NCI-H526 treated with DMSO at 0.1 percent for 48 hours (cell line): ENCODE data around the gene ZNF33B.
A peak's percentile ranks its signal among the peaks of the same experiment; 100 is the strongest.
"Not testable (repeated sequence)": the region's sequence is repeated elsewhere in the genome, so short reads cannot be mapped to it uniquely, and the experiment has no call there.

Experiments used
- DNase-seq: peaks from one replicate; lab custom pipeline; 2025; lab: John Stamatoyannopoulos, UW

Gene ZNF33B

GRCh38 chr10:42615419-42615818 is 23.0 kb downstream of the ZNF33B start:
- no peak for DNase-seq

DNA sequence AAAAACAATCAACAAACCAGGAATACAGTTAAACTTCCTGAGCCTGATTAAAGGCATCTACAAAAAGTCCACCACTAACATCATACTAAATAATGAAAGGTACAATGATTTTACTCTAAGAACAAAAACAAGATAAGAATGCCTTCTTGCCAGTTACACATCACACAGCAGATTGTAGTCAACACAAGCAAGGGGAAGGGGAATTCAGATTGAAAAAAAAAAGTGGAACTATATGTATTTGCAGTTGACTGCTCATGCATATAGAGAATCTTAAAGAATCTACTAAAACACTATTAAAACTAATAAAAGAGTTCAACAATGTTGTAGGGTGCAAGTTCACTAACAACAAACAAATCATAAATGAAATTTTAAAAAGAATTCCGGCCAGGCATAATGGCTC is 28.5 kb downstream of the ZNF33B start:
- DNase-seq = no peak

DNA sequence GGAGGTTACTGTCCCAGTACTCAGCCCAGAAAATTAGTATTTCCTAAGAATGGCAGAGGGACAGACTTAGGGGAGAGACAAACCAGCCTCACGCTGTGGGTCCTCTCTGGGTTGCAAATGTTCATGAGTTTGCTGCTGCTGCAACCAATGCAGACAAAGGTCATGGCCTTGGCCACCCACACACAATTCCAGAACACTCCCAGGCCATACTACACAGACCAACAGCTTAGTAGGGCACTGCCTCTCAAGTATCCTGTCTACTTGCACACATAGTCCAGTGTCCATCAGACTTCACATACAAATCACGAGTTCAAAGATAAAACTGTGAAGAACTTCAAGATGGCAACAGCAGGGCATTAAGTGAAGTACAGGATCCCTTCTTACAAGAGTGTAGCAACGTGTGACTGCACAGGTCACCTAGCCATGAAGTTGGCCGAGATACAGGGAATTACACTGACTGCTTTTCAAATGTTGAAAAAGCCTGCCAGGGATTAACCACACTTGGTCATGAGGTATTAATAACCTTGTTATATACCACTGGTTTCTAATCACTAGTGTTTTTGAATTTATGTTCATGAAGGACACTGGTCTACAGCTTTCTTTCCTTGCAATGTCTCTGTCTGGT is 40.0 kb downstream of the ZNF33B start:
- DNase-seq = no peak

DNA sequence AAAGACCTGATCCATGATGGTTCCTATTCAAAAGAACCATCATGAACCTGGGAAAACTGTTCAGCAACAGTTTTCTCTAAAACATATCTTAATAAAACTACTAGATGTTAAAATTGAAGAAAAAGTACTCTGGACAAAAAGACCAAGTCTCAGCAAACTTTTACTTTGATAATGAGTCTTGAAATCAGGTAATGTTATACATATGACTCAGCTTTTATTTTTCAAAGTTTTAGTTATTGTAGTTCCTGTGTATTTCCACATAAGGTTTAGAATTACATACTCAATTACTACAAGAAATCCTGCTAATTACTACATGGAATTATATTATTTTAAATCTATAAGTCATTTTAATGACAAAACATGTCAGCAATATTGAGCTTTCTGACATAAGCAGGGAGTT is 42.2 kb downstream of the ZNF33B start:
- DNase-seq = no peak

DNA sequence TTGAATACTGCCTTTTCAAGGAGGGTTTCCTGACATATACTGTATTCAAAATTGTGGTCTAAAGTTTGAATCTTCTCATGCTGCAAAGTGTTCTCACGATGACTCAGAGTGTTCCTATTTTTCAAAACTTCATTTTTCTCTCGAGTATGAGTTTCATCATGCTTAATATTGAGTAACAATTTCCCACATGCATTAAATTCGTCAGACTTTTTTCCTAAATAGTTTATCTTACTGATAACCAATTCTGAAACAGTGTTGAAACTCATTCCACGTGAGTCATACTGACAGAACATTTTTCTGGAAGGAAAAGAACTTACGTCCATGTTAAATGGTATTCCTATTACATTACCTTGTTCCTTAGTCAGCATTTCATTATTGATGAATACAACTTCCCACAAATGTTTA is 44.1 kb downstream of the ZNF33B start:
- no peak for DNase-seq

GRCh38 chr10:42593284-42593683 is 45.1 kb downstream of the ZNF33B start:
- DNase-seq = no peak

- no peak for DNase-seq
Measured at GRCh38 chr10:42583828-42584227, 54.5 kb downstream of the ZNF33B start.

DNA sequence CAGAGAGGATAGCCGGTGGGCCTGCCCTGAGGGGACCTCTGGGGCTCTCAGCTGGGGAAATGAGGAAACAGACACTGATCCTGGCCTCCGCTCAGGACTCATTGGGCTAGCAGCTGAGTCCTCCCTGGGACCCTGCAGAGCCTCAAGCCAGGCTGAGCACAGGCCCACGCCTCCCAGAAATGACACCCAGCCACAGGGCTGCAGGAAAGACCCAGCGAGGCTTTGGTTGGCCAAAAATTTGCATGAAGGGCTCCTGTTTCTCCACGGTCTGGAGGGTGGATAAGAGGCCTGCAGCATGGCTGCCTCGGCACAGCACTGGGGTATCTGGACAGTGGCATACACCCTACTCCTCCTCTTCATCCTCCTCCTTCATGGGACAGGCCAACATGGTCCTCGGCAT is 60.4 kb downstream of the ZNF33B start:
- no peak for DNase-seq

DNA sequence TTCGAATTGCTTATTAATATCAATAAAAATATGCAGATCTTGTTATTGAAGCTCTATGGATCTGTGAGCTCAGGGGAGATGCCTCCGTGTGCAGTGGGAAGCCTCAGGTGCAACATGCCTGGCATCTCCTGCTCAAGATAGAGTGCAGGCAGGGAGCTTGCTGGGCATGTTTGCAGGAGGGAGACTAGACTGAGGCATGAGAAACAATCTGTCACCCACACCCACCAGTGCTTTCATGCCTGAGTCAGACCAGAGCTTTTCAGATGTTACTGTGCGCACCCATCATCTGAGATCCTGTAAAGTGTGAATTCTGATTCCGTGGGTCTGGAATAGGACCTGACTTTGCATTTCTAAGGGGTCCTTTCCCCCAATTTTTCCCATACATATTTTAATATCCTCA is 62.0 kb downstream of the ZNF33B start:
- DNase-seq = no peak

DNA sequence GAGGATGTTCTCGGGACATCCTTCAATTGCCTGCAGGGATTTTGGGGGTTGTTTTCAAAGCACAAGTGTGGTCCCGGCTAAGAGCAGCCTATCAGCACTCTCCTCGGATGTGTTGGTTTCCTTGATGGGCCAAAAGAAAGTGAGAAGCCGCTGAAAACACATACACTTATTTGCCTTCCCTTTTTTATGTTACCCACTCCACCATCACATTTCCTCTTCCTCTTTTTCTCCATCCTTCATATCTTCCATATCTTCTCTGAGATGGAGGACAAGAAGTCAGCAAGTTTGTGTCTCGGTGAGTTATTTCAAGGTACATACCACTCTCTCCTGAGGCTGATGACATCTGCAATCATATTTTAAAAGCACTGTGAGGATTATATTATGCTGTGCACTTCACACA is 64.0 kb downstream of the ZNF33B start:
- no peak for DNase-seq

GRCh38 chr10:42556931-42557330 is 81.4 kb downstream of the ZNF33B start:
- no peak for DNase-seq

DNA sequence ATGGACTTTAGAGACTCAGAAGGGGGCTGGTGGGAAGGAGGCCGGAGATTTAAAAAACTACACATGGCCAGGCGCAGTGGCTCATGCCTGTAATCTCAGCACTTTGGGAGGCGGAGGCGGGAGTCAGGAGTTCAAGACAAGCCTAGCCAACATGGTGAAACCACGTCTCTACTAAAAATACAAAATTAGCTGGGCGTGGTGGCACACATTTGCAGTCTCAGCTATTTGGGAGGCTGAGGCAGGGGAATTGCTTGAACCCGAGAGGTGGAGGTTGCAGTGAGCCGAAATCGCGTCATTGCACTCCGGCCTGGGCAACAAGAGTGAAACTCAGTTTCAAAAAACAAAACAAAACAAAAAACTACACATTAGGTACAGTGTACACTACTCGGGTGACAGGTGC is 84.8 kb downstream of the ZNF33B start:
- not testable (repeated sequence) for DNase-seq

GRCh38 chr10:42553064-42553407 is 85.3 kb downstream of the ZNF33B start:
- DNase-seq = no peak

GRCh38 chr10:42552188-42553063 is 85.9 kb downstream of the ZNF33B start:
- peak; percentile 86 for DNase-seq

GRCh38 chr10:42551582-42552187 is 86.7 kb downstream of the ZNF33B start:
- no peak for DNase-seq

DNA sequence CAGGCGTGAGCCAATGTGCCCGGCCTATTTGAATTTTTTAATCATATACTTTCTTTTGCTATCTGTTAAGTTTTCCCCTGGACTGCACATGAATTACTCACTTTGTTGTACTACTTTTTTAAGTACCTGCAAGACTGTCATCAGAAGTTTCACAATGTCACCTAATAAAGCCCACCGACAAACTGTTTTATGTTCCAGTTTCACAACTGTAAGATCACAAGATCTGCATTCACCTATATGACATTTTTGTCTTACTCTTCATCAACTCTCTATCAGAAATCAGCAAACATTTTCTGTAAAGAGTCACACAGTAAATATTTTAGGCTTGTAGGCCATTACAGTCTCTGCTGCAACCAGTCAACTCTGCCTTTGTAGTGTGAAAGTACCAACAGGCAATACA is 88.5 kb downstream of the ZNF33B start:
- no peak for DNase-seq

DNA sequence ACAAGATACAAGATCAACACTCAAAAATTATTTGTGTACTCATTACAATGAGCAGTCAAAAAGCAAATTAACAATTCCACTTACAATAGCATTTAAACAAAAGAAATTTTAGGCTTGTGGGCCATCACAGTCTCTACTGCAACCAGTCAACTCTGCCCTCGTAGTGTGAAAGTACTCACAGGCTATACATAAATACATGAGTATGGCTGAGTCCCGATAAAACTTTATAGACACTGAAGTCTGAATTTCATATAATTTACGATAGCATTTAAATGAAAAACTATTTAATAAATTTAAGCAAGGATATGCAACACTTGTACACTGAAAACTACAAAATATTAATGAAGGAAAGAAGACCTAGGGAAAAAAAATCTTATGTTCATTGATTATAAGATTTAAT is 90.1 kb downstream of the ZNF33B start:
- DNase-seq = no peak

DNA sequence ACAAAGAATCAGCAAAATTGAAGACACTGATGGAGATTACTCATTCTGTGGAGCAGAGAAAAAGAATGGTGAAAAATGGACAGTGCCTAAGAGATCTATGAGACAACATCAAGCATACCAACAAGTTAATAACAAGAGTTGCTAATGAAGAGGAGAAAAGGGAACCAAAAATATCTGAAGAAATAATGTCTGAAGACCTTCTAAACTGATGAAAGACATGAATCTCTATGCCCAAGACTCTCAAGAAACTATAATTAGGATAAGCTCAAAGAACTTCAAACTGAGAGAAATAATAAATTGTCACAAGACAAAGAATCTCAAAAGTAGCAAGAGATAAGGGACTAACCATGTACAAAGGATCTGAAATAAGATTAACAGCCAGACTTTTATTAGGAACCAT is 93.4 kb downstream of the ZNF33B start:
- DNase-seq = no peak

DNA sequence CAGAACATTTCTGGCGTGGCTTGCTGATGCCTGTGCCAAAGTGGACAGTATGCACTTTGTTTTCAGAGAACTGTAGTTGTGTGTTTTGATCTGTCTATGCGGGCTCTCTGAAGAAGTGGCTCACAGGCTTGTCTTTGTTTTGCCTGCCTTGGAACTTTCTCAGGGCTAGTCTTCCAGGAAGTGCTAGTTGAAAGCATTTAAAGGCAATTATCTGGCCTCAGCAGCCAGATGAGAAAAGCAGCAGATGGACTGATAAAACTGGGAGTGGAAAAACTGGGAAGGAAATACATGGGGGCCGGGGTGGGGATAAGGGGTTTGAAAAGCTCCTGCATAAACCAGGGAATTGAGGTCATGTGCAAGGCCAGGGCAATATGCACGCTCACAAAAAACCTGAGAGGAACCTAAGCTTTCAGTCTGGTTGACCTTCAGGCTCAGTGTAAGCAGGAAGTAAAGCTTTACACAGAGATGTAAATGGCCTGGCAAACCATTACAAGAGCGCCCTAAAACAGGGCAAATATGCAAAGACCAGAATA is 94.5 kb downstream of the ZNF33B start:
- DNase-seq = no peak
